Fibroblast of lung (primary cell): Measurements from ENCODE around the gene CTR9. TPM values are rescaled to one million over a fixed set of nuclear protein-coding genes. Genes with fewer than 3 reads are reported as not detected.

ENCODE experiments used
- DNase-seq, 2 donors: peaks; one replicate each; pipeline versions ENCODE4 v3.0.0 to v3.0.0-alpha.2; 2010; ENCODE audit warnings: low read depth in 2 of 2
- H2AFZ ChIP-seq: 2 replicates; pipeline ENCODE4 v1.5.1; 2012; ENCODE audit warnings: low read length, control low read depth, inconsistent platforms
- H3K27ac ChIP-seq: 2 replicates; pipeline ENCODE4 v1.5.1; 2011; ENCODE audit warnings: low read length, control low read depth; ENCODE audit not compliant: insufficient read depth
- H3K27me3 ChIP-seq: 2 replicates; pipeline ENCODE4 v1.5.1; 2011; ENCODE audit warnings: mild to moderate bottlenecking, low read length; ENCODE audit not compliant: control insufficient read depth, insufficient read depth
- H3K36me3 ChIP-seq: 2 replicates; pipeline ENCODE4 v1.5.1; 2011; ENCODE audit warnings: low read length; ENCODE audit not compliant: control insufficient read depth, insufficient read depth
- H3K4me1 ChIP-seq: 2 replicates; pipeline ENCODE4 v1.5.1; 2011; ENCODE audit warnings: low read length; ENCODE audit not compliant: control insufficient read depth, insufficient read depth; ENCODE audit errors: extremely low read depth
- H3K4me2 ChIP-seq: 2 replicates; pipeline ENCODE4 v1.5.1; 2011; ENCODE audit warnings: low read length, control low read depth; ENCODE audit not compliant: insufficient read depth; ENCODE audit errors: extremely low read depth
- H3K4me3 ChIP-seq, 4 experiments: fragments of 200-600 bp in 1 of 4; sonication (generic) in 1 of 4; replicated peaks in 1 of 4; 2 replicates each; pipeline ENCODE4 v1.5.1; 2011 to 2016; ENCODE audit warnings: low read length in 4 of 4, low read depth in 3 of 4, mild to moderate bottlenecking in 3 of 4, control low read depth in 2 of 4, inconsistent platforms in 1 of 4, mixed read lengths in 1 of 4; ENCODE audit not compliant: insufficient read depth in 1 of 4; ENCODE audit errors: control extremely low read depth in 1 of 4
- H3K79me2 ChIP-seq: 2 replicates; pipeline ENCODE4 v1.5.1; 2012; ENCODE audit warnings: mild to moderate bottlenecking, low read length, inconsistent platforms; ENCODE audit not compliant: control insufficient read depth, insufficient read depth
- H3K9ac ChIP-seq: 2 replicates; pipeline ENCODE4 v1.5.1; 2011; ENCODE audit warnings: mild to moderate bottlenecking, low read length, control low read depth; ENCODE audit not compliant: insufficient read depth
- H3K9me3 ChIP-seq: 2 replicates; pipeline ENCODE4 v1.5.1; 2012; ENCODE audit warnings: low read depth, low read length; ENCODE audit not compliant: control insufficient read depth, insufficient read depth
- H4K20me1 ChIP-seq: 2 replicates; pipeline ENCODE4 v1.5.1; 2011; ENCODE audit warnings: low read length; ENCODE audit not compliant: control insufficient read depth, insufficient read depth; ENCODE audit errors: extremely low read depth
- EZH2 ChIP-seq: IDR thresholded peaks from 2 replicates; pipeline ENCODE4 v1.5.1; 2012; ENCODE audit warnings: low read length, control low read depth, mild to moderate bottlenecking; ENCODE audit errors: missing control alignments
- polyA plus RNA-seq, 2 donors: library from polyadenylated mRNA; depleted of rRNA in 1 of 2; stranded (reverse) in 1 of 2; unstranded in 1 of 2; fragments of >200 nt; gene quantifications; 2 replicates each; pipeline ENCODE4 v1.2.1, GENCODE V29; 2011 to 2012; ENCODE audit warnings: missing spikeins in 1 of 2
- total RNA-seq: library from RNA; depleted of rRNA; stranded (reverse); fragments of >200 nt; gene quantifications from 2 replicates; pipeline ENCODE4 v1.2.1, GENCODE V29; 2014
- TF ChIP-seq, protein P1 (sequence below), 2 donors: IDR thresholded peaks in 1 of 2; conservative IDR thresholded peaks in 1 of 2; 1 replicate in 1 of 2; 2 replicates in 1 of 2; pipeline ENCODE4 v1.5.1; 2011 to 2012; ENCODE audit warnings: low read length in 2 of 2, control low read depth in 1 of 2, inconsistent platforms in 1 of 2, low read depth in 1 of 2, mild to moderate bottlenecking in 1 of 2

Gene CTR9
- total and polyA plus RNA-seq, 2 donors (not counting 1 experiment from before 2014, with no cell fraction given) = 22.8 to 41.5 TPM

DNA sequence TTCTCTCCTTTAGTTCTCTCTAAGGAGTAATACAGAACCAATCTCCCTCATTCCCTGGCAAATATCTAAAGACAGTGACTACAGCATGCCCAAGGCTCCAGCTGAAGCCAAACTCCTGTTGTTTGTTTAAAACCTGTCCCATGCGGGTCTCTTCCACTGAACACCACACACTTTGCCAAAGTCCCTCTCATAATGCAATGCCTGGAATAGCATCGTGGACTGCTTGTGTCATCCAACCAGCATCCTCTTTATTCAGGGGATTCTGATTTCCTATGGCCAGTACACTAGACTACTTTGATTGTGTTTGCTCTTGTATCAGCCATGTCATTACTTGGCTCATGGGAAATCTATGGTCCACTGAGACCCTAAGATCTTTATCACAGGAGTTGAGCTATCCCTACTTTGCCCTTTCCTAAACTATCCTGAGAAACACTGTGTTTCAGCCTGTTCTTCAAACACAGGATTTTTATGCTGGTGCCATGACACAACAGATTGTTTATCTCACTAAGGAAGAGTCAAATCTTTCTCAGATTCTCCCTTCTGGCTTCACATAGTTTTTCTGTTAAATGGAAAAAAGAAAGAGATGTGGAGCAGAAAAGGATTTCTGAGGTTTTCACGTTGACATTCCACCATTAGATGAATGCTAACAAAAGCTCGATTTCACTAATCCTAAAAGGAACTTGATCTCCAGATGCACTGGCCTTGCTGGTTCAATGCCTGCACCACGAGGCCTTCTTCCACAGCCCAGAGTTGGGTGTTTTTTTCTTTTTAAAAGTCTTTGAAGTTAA, 41.6 kb upstream of the CTR9 start:
- H3K9me3 ChIP-seq = no peaks in the 10 kb centered on the region
- H4K20me1 ChIP-seq = no peaks in the 10 kb centered on the region
- peak overlapping the region; percentile 5 for H3K4me2 ChIP-seq
- no peak overlapping the region for H2AFZ ChIP-seq
- DNase-seq = no peak
- H3K4me3 ChIP-seq = no peak overlapping the region
- no peaks in the 10 kb centered on the region for H3K36me3 ChIP-seq
- H3K79me2 ChIP-seq = no peaks in the 10 kb centered on the region
- no peak overlapping the region for H3K9ac ChIP-seq
- TF ChIP-seq EZH2 = no peak
- TF ChIP-seq, protein P1, sequence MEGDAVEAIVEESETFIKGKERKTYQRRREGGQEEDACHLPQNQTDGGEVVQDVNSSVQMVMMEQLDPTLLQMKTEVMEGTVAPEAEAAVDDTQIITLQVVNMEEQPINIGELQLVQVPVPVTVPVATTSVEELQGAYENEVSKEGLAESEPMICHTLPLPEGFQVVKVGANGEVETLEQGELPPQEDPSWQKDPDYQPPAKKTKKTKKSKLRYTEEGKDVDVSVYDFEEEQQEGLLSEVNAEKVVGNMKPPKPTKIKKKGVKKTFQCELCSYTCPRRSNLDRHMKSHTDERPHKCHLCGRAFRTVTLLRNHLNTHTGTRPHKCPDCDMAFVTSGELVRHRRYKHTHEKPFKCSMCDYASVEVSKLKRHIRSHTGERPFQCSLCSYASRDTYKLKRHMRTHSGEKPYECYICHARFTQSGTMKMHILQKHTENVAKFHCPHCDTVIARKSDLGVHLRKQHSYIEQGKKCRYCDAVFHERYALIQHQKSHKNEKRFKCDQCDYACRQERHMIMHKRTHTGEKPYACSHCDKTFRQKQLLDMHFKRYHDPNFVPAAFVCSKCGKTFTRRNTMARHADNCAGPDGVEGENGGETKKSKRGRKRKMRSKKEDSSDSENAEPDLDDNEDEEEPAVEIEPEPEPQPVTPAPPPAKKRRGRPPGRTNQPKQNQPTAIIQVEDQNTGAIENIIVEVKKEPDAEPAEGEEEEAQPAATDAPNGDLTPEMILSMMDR (conservative IDR thresholded peaks at IDR 0.05 in 1 of 2, IDR thresholded peaks at IDR 0.05 in 1 of 2; ENCODE audit: low read depth in 1 of 2, low read length in 2 of 2) = no peak
- no peaks in the 10 kb centered on the region for H3K4me1 ChIP-seq
- H3K27me3 ChIP-seq = no peaks in the 10 kb centered on the region
- no peak overlapping the region for H3K27ac ChIP-seq

DNA sequence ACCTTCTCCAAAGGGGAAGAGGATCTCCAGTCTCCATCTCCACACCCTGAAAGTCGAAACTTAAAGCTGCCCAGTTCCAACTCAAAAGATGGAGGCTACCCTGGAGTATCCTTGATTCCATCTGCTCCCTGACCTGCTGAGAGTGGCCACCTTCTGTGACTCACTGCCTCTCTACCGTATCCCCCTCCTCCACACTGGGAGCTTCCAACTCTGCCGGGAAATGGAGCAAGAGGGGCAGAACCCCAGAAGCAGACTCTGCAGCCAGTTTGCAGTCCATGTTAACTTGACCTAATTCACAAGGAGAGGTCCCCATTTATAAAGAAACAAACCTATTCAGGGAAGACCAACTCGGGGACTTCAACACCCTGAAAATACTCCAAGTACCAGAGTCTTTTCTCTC, 35.5 kb upstream of the CTR9 start:
- no peak overlapping the region for H3K4me2 ChIP-seq
- no peaks in the 10 kb centered on the region for H3K9me3 ChIP-seq
- no peaks in the 10 kb centered on the region for H3K4me1 ChIP-seq
- TF ChIP-seq EZH2 = no peak
- TF ChIP-seq, protein P1 (conservative IDR thresholded peaks at IDR 0.05 in 1 of 2, IDR thresholded peaks at IDR 0.05 in 1 of 2; ENCODE audit: low read depth in 1 of 2, low read length in 2 of 2) = no peak
- no peaks in the 10 kb centered on the region for H3K36me3 ChIP-seq
- no peak overlapping the region for H2AFZ ChIP-seq
- H3K9ac ChIP-seq = no peak overlapping the region
- no peaks in the 10 kb centered on the region for H4K20me1 ChIP-seq
- peak in 1 of 2 donors; percentile 36 for DNase-seq
- H3K27me3 ChIP-seq = no peaks in the 10 kb centered on the region
- no peaks in the 10 kb centered on the region for H3K79me2 ChIP-seq
- H3K27ac ChIP-seq = no peak overlapping the region
- H3K4me3 ChIP-seq = no peak overlapping the region

DNA sequence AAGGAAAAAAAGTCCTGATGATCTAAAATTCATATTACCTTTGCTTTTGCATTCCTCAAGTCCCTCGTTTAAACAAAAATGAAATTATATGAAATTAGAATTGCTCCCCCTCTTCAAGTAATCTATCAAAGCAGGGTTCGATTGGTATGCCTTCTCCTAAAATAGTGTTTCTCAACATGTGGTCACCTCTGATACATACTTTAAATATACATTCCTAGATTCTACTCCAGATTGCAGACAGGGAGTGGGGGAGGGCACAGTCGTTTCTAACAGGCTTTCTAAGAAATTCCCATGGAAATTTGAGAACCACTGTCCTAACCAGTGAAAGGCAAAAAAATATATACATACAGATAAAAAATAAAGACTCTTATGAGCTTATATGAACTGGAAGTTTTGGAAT, 34.9 kb upstream of the CTR9 start:
- DNase-seq = peak; percentile 51 to 67

More for the DNA sequence above, 34.9 kb upstream of the CTR9 start:
- Histone ChIP-seq H3K4me1 (no peaks in the 10 kb centered on the region), H3K4me2 (no peak overlapping the region), H4K20me1 (no peaks in the 10 kb centered on the region), H3K79me2 (no peaks in the 10 kb centered on the region), H2AFZ (no peak overlapping the region), H3K27ac (no peak overlapping the region), H3K9me3 (no peaks in the 10 kb centered on the region), H3K36me3 (no peaks in the 10 kb centered on the region), H3K27me3 (no peaks in the 10 kb centered on the region), H3K4me3 (no peak overlapping the region), H3K9ac (no peak overlapping the region)
- TF ChIP-seq, protein P1 (conservative IDR thresholded peaks at IDR 0.05 in 1 of 2, IDR thresholded peaks at IDR 0.05 in 1 of 2; ENCODE audit: low read depth in 1 of 2, low read length in 2 of 2) = no peak
- no peak for TF ChIP-seq EZH2
